PFSK-1 (cell line): ENCODE data around the gene MIAT.

ENCODE experiments used
- FOXP2 ChIP-seq: optimal IDR thresholded peaks from 2 replicates; pipeline ENCODE3; 2011; ENCODE audit warnings: borderline replicate concordance, control low read depth, inconsistent platforms; ENCODE audit not compliant: insufficient read depth; ENCODE audit errors: extremely low read length, extremely low read depth
- POLR2AphosphoS5 ChIP-seq: IDR thresholded peaks from 2 replicates; pipeline ENCODE4 v1.6.1; 2012; ENCODE audit warnings: low read depth, mild to moderate bottlenecking, control low read depth, low read length, moderate library complexity
- SIN3A ChIP-seq: IDR thresholded peaks from 2 replicates; pipeline ENCODE4 v1.6.1; 2012; ENCODE audit warnings: mild to moderate bottlenecking, low read length, moderate library complexity, borderline replicate concordance; ENCODE audit not compliant: insufficient read depth
- TAF1 ChIP-seq: IDR thresholded peaks from 2 replicates; pipeline ENCODE4 v1.6.1; 2012; ENCODE audit warnings: low read length, control low read depth, borderline replicate concordance; ENCODE audit not compliant: insufficient read depth
- TF ChIP-seq, protein P1 (sequence below), 2 experiments: IDR thresholded peaks; 2 replicates each; pipeline versions ENCODE4 v1.6.1 to v1.8.0; 2011 to 2012; ENCODE audit warnings: low read depth in 2 of 2, low read length in 2 of 2, control low read depth in 1 of 2, inconsistent platforms in 1 of 2, mild to moderate bottlenecking in 1 of 2, moderate library complexity in 1 of 2; ENCODE audit not compliant: insufficient read depth in 1 of 2

DNA sequence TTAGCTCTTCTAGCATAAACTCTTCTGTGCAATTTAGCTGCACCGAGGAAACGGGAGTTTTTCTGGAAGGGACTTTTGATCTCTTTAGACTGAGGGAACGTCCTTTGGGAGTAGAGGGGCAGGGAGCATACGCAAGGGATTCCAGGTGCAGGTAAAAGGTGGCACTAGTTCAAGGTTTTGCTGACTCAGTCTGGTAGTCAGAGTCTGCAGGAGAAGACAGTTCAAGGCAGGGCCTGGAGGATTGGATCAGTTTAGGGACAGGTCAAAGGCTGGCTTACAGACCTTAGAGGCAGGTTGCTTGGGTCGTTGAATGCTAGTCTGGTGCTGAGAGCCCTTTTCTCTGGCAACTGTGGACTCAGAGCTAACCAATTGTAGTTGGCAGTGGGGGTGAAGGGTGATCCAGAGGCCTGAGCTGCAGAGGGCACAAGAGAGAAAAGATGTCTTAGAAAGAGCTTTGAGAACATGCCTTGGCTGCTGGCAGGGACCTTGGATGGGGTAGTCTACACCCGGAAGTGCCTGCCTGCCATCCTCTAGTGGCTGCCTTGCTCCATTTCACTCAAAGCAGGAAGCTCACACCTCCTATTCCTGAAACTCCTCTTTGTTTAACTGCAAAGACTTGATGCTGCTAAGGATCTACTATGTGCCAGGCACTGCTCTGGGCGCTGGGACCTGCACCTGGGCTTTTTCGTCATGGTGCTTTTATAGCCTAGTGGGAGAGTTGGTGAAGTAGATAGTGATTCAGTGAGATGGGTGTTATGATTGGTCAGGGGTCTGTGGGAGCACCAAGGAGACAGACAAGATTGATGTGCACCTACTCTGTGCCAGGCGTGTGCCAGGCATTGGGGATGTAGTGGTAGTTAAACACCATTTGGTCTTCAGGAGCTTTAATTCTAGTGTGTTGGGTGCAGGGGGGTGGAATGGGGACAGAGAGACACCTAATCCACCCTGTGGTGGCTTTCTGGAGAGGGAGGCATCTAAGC, 17.1 kb downstream of the MIAT start:
- TF ChIP-seq, protein P1, sequence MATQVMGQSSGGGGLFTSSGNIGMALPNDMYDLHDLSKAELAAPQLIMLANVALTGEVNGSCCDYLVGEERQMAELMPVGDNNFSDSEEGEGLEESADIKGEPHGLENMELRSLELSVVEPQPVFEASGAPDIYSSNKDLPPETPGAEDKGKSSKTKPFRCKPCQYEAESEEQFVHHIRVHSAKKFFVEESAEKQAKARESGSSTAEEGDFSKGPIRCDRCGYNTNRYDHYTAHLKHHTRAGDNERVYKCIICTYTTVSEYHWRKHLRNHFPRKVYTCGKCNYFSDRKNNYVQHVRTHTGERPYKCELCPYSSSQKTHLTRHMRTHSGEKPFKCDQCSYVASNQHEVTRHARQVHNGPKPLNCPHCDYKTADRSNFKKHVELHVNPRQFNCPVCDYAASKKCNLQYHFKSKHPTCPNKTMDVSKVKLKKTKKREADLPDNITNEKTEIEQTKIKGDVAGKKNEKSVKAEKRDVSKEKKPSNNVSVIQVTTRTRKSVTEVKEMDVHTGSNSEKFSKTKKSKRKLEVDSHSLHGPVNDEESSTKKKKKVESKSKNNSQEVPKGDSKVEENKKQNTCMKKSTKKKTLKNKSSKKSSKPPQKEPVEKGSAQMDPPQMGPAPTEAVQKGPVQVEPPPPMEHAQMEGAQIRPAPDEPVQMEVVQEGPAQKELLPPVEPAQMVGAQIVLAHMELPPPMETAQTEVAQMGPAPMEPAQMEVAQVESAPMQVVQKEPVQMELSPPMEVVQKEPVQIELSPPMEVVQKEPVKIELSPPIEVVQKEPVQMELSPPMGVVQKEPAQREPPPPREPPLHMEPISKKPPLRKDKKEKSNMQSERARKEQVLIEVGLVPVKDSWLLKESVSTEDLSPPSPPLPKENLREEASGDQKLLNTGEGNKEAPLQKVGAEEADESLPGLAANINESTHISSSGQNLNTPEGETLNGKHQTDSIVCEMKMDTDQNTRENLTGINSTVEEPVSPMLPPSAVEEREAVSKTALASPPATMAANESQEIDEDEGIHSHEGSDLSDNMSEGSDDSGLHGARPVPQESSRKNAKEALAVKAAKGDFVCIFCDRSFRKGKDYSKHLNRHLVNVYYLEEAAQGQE (IDR thresholded peaks at IDR 0.05; ENCODE audit: insufficient read depth in 1 of 2, low read depth in 2 of 2, low read length in 2 of 2) = no peak
- TF ChIP-seq TAF1 = no peak
- TF ChIP-seq SIN3A = no peak
- no peak for TF ChIP-seq POLR2AphosphoS5
- no peak for TF ChIP-seq FOXP2
